AG09319 (cell line): ENCODE data around the gene MAST4.

Experiments used
- DNase-seq: peaks from one replicate; pipeline ENCODE4 v3.0.0-alpha.2; 2010; ENCODE audit warnings: low read depth; ENCODE audit errors: extremely low read depth
- CTCF ChIP-seq: IDR thresholded peaks from 2 replicates; pipeline ENCODE4 v1.5.1; 2011; ENCODE audit warnings: low read depth, mild to moderate bottlenecking, inconsistent platforms, low read length, moderate library complexity

MAST4 gene

GRCh38 chr5:66891184-66891925 is 295.2 kb downstream of the MAST4 start:
- DNase-seq: no peak
- no peak for TF ChIP-seq CTCF

GRCh38 chr5:66892716-66893115 is 296.5 kb downstream of the MAST4 start:
- DNase-seq: no peak
- no peak for TF ChIP-seq CTCF

- TF ChIP-seq CTCF: no peak
- no peak for DNase-seq
Observed at GRCh38 chr5:66894480-66895240, 298.5 kb downstream of the MAST4 start.

GRCh38 chr5:66896171-66896570 is 300.0 kb downstream of the MAST4 start:
- no peak for DNase-seq
- TF ChIP-seq CTCF: no peak

GRCh38 chr5:66897356-66897755 is 301.2 kb downstream of the MAST4 start:
- no peak for TF ChIP-seq CTCF
- DNase-seq: no peak

GRCh38 chr5:66898241-66898995 is 302.2 kb downstream of the MAST4 start:
- DNase-seq: peak; percentile 0
- TF ChIP-seq CTCF: no peak

GRCh38 chr5:66903218-66903617 is 307.0 kb downstream of the MAST4 start:
- DNase-seq: no peak

More at GRCh38 chr5:66903218-66903617, 307.0 kb downstream of the MAST4 start:
- TF ChIP-seq CTCF: no peak
